Activated naive CD8-positive, alpha-beta T cell (primary cell): Measurements from ENCODE around the gene POU2F1.

Source experiments
- H3K27ac Mint-ChIP-seq: one replicate; pipeline ENCODE4 v1.8.0; 2021; ENCODE audit warnings: mixed read lengths
- H3K27me3 Mint-ChIP-seq: one replicate; pipeline ENCODE4 v1.8.0; 2021; ENCODE audit warnings: mixed read lengths
- H3K36me3 Mint-ChIP-seq: one replicate; pipeline ENCODE4 v1.8.0; 2021; ENCODE audit warnings: mixed read lengths
- H3K4me1 Mint-ChIP-seq: one replicate; pipeline ENCODE4 v1.8.0; 2021; ENCODE audit warnings: low read depth, mixed read lengths
- H3K4me3 Mint-ChIP-seq: one replicate; pipeline ENCODE4 v1.8.0; 2021; ENCODE audit warnings: mild to moderate bottlenecking, mixed read lengths
- H3K9me3 Mint-ChIP-seq: one replicate; pipeline ENCODE4 v1.8.0; 2021; ENCODE audit warnings: low read depth, mixed read lengths

The POU2F1 gene

GRCh38 chr1:167325151-167325550 lies 104.5 kb downstream of the POU2F1 start:
- no peak overlapping the region for H3K4me3 Mint-ChIP-seq
- H3K4me1 Mint-ChIP-seq, result peaks cover 5% of the 10 kb centered on the region
- H3K9me3 Mint-ChIP-seq, result peaks cover 30% of the 10 kb centered on the region
- H3K27me3 Mint-ChIP-seq, result no peaks in the 10 kb centered on the region
- H3K36me3 Mint-ChIP-seq, result peaks cover 52% of the 10 kb centered on the region
- H3K27ac Mint-ChIP-seq, result no peak overlapping the region

- no peaks in the 10 kb centered on the region for H3K27me3 Mint-ChIP-seq
- no peak overlapping the region for H3K4me3 Mint-ChIP-seq
- no peak overlapping the region for H3K27ac Mint-ChIP-seq
- H3K36me3 Mint-ChIP-seq, result peaks cover 45% of the 10 kb centered on the region
- H3K4me1 Mint-ChIP-seq, result peaks cover 23% of the 10 kb centered on the region
- H3K9me3 Mint-ChIP-seq, result peaks cover 5% of the 10 kb centered on the region
Observed at GRCh38 chr1:167328306-167328815, 107.7 kb downstream of the POU2F1 start.

- peaks cover 46% of the 10 kb centered on the region for H3K36me3 Mint-ChIP-seq
- no peaks in the 10 kb centered on the region for H3K27me3 Mint-ChIP-seq
- H3K4me1 Mint-ChIP-seq, result peaks cover 23% of the 10 kb centered on the region
- H3K9me3 Mint-ChIP-seq, result peaks cover 5% of the 10 kb centered on the region
- H3K4me3 Mint-ChIP-seq, result no peak overlapping the region
- no peak overlapping the region for H3K27ac Mint-ChIP-seq
Observed at GRCh38 chr1:167328816-167329483, 108.3 kb downstream of the POU2F1 start.

- Mint-ChIP-seq H3K27ac (no peak overlapping the region), H3K27me3 (no peaks in the 10 kb centered on the region), H3K36me3 (peaks cover 39% of the 10 kb centered on the region), H3K9me3 (peaks cover 4% of the 10 kb centered on the region), H3K4me1 (peaks cover 23% of the 10 kb centered on the region), H3K4me3 (peak overlapping the region; percentile 33)
Observed at GRCh38 chr1:167330601-167331293, 110.1 kb downstream of the POU2F1 start.

GRCh38 chr1:167331650-167332049 lies 111.0 kb downstream of the POU2F1 start:
- H3K9me3 Mint-ChIP-seq, result peaks cover 8% of the 10 kb centered on the region
- peaks cover 23% of the 10 kb centered on the region for H3K4me1 Mint-ChIP-seq
- no peak overlapping the region for H3K4me3 Mint-ChIP-seq
- H3K27me3 Mint-ChIP-seq, result no peaks in the 10 kb centered on the region
- no peak overlapping the region for H3K27ac Mint-ChIP-seq
- peaks cover 37% of the 10 kb centered on the region for H3K36me3 Mint-ChIP-seq

- H3K27ac Mint-ChIP-seq, result no peak overlapping the region
- H3K4me3 Mint-ChIP-seq, result no peak overlapping the region
- peaks cover 23% of the 10 kb centered on the region for H3K4me1 Mint-ChIP-seq
- peaks cover 8% of the 10 kb centered on the region for H3K9me3 Mint-ChIP-seq
- peaks cover 35% of the 10 kb centered on the region for H3K36me3 Mint-ChIP-seq
- no peaks in the 10 kb centered on the region for H3K27me3 Mint-ChIP-seq
Observed at GRCh38 chr1:167332503-167332902, 111.8 kb downstream of the POU2F1 start.

- peaks cover 23% of the 10 kb centered on the region for H3K4me1 Mint-ChIP-seq
- H3K27ac Mint-ChIP-seq, result no peak overlapping the region
- H3K9me3 Mint-ChIP-seq, result peaks cover 9% of the 10 kb centered on the region
- H3K4me3 Mint-ChIP-seq, result no peak overlapping the region
- H3K36me3 Mint-ChIP-seq, result peaks cover 41% of the 10 kb centered on the region
- H3K27me3 Mint-ChIP-seq, result no peaks in the 10 kb centered on the region
Observed at GRCh38 chr1:167333124-167333523, 112.4 kb downstream of the POU2F1 start.

GRCh38 chr1:167333703-167334102 lies 113.0 kb downstream of the POU2F1 start:
- Mint-ChIP-seq H3K27me3 (no peaks in the 10 kb centered on the region), H3K9me3 (peaks cover 13% of the 10 kb centered on the region), H3K36me3 (peaks cover 44% of the 10 kb centered on the region), H3K27ac (no peak overlapping the region), H3K4me3 (no peak overlapping the region), H3K4me1 (peaks cover 23% of the 10 kb centered on the region)

GRCh38 chr1:167339405-167339804 lies 118.7 kb downstream of the POU2F1 start:
- Mint-ChIP-seq H3K4me1 (no peaks in the 10 kb centered on the region), H3K4me3 (no peak overlapping the region), H3K27me3 (no peaks in the 10 kb centered on the region), H3K9me3 (peaks cover 13% of the 10 kb centered on the region), H3K27ac (no peak overlapping the region), H3K36me3 (peaks cover 31% of the 10 kb centered on the region)

GRCh38 chr1:167342846-167343245 lies 122.2 kb downstream of the POU2F1 start:
- Mint-ChIP-seq H3K36me3 (peaks cover 19% of the 10 kb centered on the region), H3K4me3 (no peak overlapping the region), H3K27me3 (no peaks in the 10 kb centered on the region), H3K27ac (no peak overlapping the region), H3K9me3 (peaks cover 6% of the 10 kb centered on the region), H3K4me1 (no peaks in the 10 kb centered on the region)

- Mint-ChIP-seq H3K4me3 (no peak overlapping the region), H3K4me1 (peaks cover 3% of the 10 kb centered on the region), H3K27ac (no peak overlapping the region), H3K27me3 (no peaks in the 10 kb centered on the region), H3K36me3 (peaks cover 10% of the 10 kb centered on the region), H3K9me3 (no peaks in the 10 kb centered on the region)
Observed at GRCh38 chr1:167344112-167344511, 123.4 kb downstream of the POU2F1 start.

- Mint-ChIP-seq H3K4me1 (peaks cover 3% of the 10 kb centered on the region), H3K27ac (no peak overlapping the region), H3K27me3 (no peaks in the 10 kb centered on the region), H3K36me3 (peaks cover 9% of the 10 kb centered on the region), H3K9me3 (no peaks in the 10 kb centered on the region), H3K4me3 (no peak overlapping the region)
Observed at GRCh38 chr1:167344615-167345385, 124.1 kb downstream of the POU2F1 start.

GRCh38 chr1:167345386-167345733 lies 124.7 kb downstream of the POU2F1 start:
- Mint-ChIP-seq H3K36me3 (peaks cover 9% of the 10 kb centered on the region), H3K9me3 (no peaks in the 10 kb centered on the region), H3K27ac (no peak overlapping the region), H3K27me3 (no peaks in the 10 kb centered on the region), H3K4me3 (no peak overlapping the region), H3K4me1 (peaks cover 3% of the 10 kb centered on the region)

GRCh38 chr1:167357305-167357704 lies 136.6 kb downstream of the POU2F1 start:
- Mint-ChIP-seq H3K27me3 (no peaks in the 10 kb centered on the region), H3K4me1 (peaks cover 15% of the 10 kb centered on the region), H3K4me3 (no peak overlapping the region), H3K36me3 (peaks cover 18% of the 10 kb centered on the region), H3K27ac (no peak overlapping the region), H3K9me3 (no peaks in the 10 kb centered on the region)

- no peaks in the 10 kb centered on the region for H3K27me3 Mint-ChIP-seq
- no peak overlapping the region for H3K4me3 Mint-ChIP-seq
- no peak overlapping the region for H3K27ac Mint-ChIP-seq
- peaks cover 12% of the 10 kb centered on the region for H3K36me3 Mint-ChIP-seq
- H3K4me1 Mint-ChIP-seq, result peaks cover 13% of the 10 kb centered on the region
- H3K9me3 Mint-ChIP-seq, result no peaks in the 10 kb centered on the region
Observed at GRCh38 chr1:167359295-167359694, 138.6 kb downstream of the POU2F1 start.
